Stomach (tissue), 9 donors: Measurements from ENCODE around the gene TMEM42. TPM values are rescaled to one million over a fixed set of nuclear protein-coding genes. Genes with fewer than 3 reads are reported as not detected.

Experiments
- DNase-seq, 2 donors: peaks; one replicate each; pipeline versions ENCODE4 v3.0.0 to v3.0.0-alpha.2; 2013 to 2019
- H3K27ac ChIP-seq, 5 donors: fragments of 200-600 bp in 4 of 5; sonication (generic) in 4 of 5; one replicate each; pipeline ENCODE4 v1.5.1; 2013 to 2019; ENCODE audit warnings: mild to moderate bottlenecking in 1 of 5, moderate library complexity in 1 of 5
- H3K27me3 ChIP-seq, 3 donors: fragments of 200-600 bp; sonication (generic); one replicate each; pipeline ENCODE4 v1.5.1; 2017 to 2019; ENCODE audit warnings: mixed run types in 1 of 3
- H3K36me3 ChIP-seq, 4 donors: fragments of 200-600 bp; sonication (generic); 1 replicate in 3 of 4; 2 replicates in 1 of 4; pipeline ENCODE4 v1.5.1; 2016 to 2019
- H3K4me1 ChIP-seq, 4 donors: fragments of 200-600 bp; sonication (generic); one replicate each; pipeline ENCODE4 v1.5.1; 2016 to 2019
- H3K4me3 ChIP-seq, 4 donors: fragments of 200-600 bp; sonication (generic) in 3 of 4; one replicate each; pipeline ENCODE4 v1.5.1; 2016 to 2019; ENCODE audit warnings: mild to moderate bottlenecking in 1 of 4
- H3K9me3 ChIP-seq, 4 donors: fragments of 200-600 bp; sonication (generic); one replicate each; pipeline ENCODE4 v1.5.1; 2016 to 2019
- CTCF ChIP-seq, 7 experiments: fragments of 450-650 bp in 4 of 7; fragments of 200-600 bp in 3 of 7; sonication (generic) in 3 of 7; IDR thresholded peaks; one replicate each; pipeline ENCODE4 v1.5.1; 2016 to 2019; ENCODE audit warnings: antibody characterized with exemption in 7 of 7, control low read depth in 2 of 7, mild to moderate bottlenecking in 1 of 7
- EP300 ChIP-seq: sonication (generic); formaldehyde crosslinking; IDR thresholded peaks from one replicate; pipeline ENCODE4 v1.6.1; 2017; ENCODE audit warnings: antibody characterized with exemption
- POLR2A ChIP-seq, 4 donors: fragments of 450-650 bp; IDR thresholded peaks; one replicate each; pipeline ENCODE4 v1.6.1; 2016; ENCODE audit warnings: antibody characterized with exemption in 4 of 4, control low read depth in 2 of 4, mild to moderate bottlenecking in 1 of 4, moderate library complexity in 1 of 4
- POLR2AphosphoS5 ChIP-seq, 3 donors: sonication (generic); formaldehyde crosslinking; IDR thresholded peaks; one replicate each; pipeline ENCODE4 v1.6.1; 2016; ENCODE audit warnings: antibody characterized with exemption in 3 of 3
- WGBS, 5 donors: extraction: QIAGEN DNeasy Blood & Tissue Kit in 3 of 5; methylation state at CpG; one replicate each; pipeline versions ENCODE4 v1.1.5 to v1.1.7; 2013 to 2018; 5-methylcytosine and 5-hydroxymethylcytosine counted together
- intact Hi-C: fragments of 100-400 bp; cut with DNase I; formaldehyde crosslinking; loops from one replicate; pipeline ENCODE4 v1.15.1; 2023; ENCODE audit warnings: low total_unique reads
- polyA plus RNA-seq, 3 donors: library from polyadenylated mRNA; stranded (reverse); fragments of 200-250 nt; gene quantifications; one replicate each; pipeline ENCODE4 v1.2.3, GENCODE V29; 2013
- total RNA-seq, 5 donors: library from RNA; depleted of rRNA; stranded (reverse); fragments of >200 nt; gene quantifications; one replicate each; pipeline versions ENCODE4 v1.1.0 to v1.2.3, GENCODE V29; 2014 to 2016
- donor health status: healthy with polysubstance abuse.
- donor health status: Bipolar disorder and iron deficiency.
- donor health status: healthy.

The TMEM42 gene
- total and polyA plus RNA-seq, 8 donors = 7.2 to 21.4 (median 17.2) TPM

- no peaks in the 10 kb centered on the region for H3K9me3 ChIP-seq
- DNase-seq = no peak
- peaks cover 0 to 16% (median 0%) of the 10 kb centered on the region in 3 donors for H3K27me3 ChIP-seq
- peaks cover 0 to 7% (median 0%) of the 10 kb centered on the region in 4 donors for H3K4me1 ChIP-seq
- no peak for TF ChIP-seq EP300
- no peak for TF ChIP-seq CTCF (IDR thresholded peaks at IDR 0.05)
- TF ChIP-seq POLR2A (IDR thresholded peaks at IDR 0.05) = no peak
- no peak for TF ChIP-seq POLR2AphosphoS5 (IDR thresholded peaks at IDR 0.05)
- WGBS, 5 donors = 44 to 55% (median 49%) methylated on average over 3 of the region's 3 CpGs
- H3K27ac ChIP-seq = no peak overlapping the region
- no peak overlapping the region for H3K4me3 ChIP-seq
- H3K36me3 ChIP-seq = no peaks in the 10 kb centered on the region
- intact Hi-C loops = no loop called here
Measured at GRCh38 chr3:44890258-44890657, 28.5 kb downstream of the TMEM42 start.

GRCh38 chr3:44890852-44891251 lies 29.1 kb downstream of the TMEM42 start:
- intact Hi-C loops = no loop called here
- WGBS, 5 donors = 49 to 69% (median 65%) methylated on average over 3 of the region's 3 CpGs

GRCh38 chr3:44892689-44893088 lies 31.0 kb downstream of the TMEM42 start:
- Histone ChIP-seq H3K4me3 (no peak overlapping the region), H3K36me3 (no peaks in the 10 kb centered on the region), H3K27me3 (peaks cover 0 to 10% (median 0%) of the 10 kb centered on the region in 3 donors), H3K27ac (no peak overlapping the region), H3K9me3 (no peaks in the 10 kb centered on the region), H3K4me1 (no peaks in the 10 kb centered on the region)
- TF ChIP-seq POLR2AphosphoS5 (IDR thresholded peaks at IDR 0.05) (no peak), EP300 (no peak), POLR2A (IDR thresholded peaks at IDR 0.05) (no peak), CTCF (IDR thresholded peaks at IDR 0.05) (no peak)
- intact Hi-C loops = no loop called here
- no peak for DNase-seq
- 60 to 88% (median 68%) methylated on average over 3 of the region's 3 CpGs for WGBS, 5 donors

More at GRCh38 chr3:44890852-44891251, 29.1 kb downstream of the TMEM42 start:
- H3K4me3 ChIP-seq = no peak overlapping the region
- no peak for DNase-seq
- no peaks in the 10 kb centered on the region for H3K9me3 ChIP-seq
- H3K27me3 ChIP-seq = peaks cover 0 to 10% (median 0%) of the 10 kb centered on the region in 3 donors
- no peak overlapping the region for H3K27ac ChIP-seq
- TF ChIP-seq CTCF (IDR thresholded peaks at IDR 0.05) = no peak
- no peak for TF ChIP-seq POLR2AphosphoS5 (IDR thresholded peaks at IDR 0.05)
- TF ChIP-seq POLR2A (IDR thresholded peaks at IDR 0.05) = no peak
- no peak for TF ChIP-seq EP300
- H3K36me3 ChIP-seq = no peaks in the 10 kb centered on the region
- peaks cover 0 to under 1% (median 0%) of the 10 kb centered on the region in 4 donors for H3K4me1 ChIP-seq

- no peaks in the 10 kb centered on the region for H3K9me3 ChIP-seq
- TF ChIP-seq POLR2AphosphoS5 (IDR thresholded peaks at IDR 0.05) = no peak
- no peak for TF ChIP-seq EP300
- no peak overlapping the region for H3K4me3 ChIP-seq
- intact Hi-C loops = no loop called here
- no peak overlapping the region for H3K27ac ChIP-seq
- no peaks in the 10 kb centered on the region for H3K36me3 ChIP-seq
- peaks cover 0 to 10% (median 0%) of the 10 kb centered on the region in 3 donors for H3K27me3 ChIP-seq
- DNase-seq = no peak
- no peaks in the 10 kb centered on the region for H3K4me1 ChIP-seq
- WGBS, 5 donors = 62 to 75% (median 67%) methylated on average over 2 of the region's 2 CpGs
Measured at GRCh38 chr3:44893097-44893496, 31.4 kb downstream of the TMEM42 start.

- DNase-seq = no peak
- 45 to 53% (median 50%) methylated on average over 5 of the region's 5 CpGs for WGBS, 5 donors
- intact Hi-C loops = no loop called here
- TF ChIP-seq POLR2A (IDR thresholded peaks at IDR 0.05) (no peak), EP300 (no peak), CTCF (IDR thresholded peaks at IDR 0.05) (no peak), POLR2AphosphoS5 (IDR thresholded peaks at IDR 0.05) (no peak)
- no peaks in the 10 kb centered on the region for H3K9me3 ChIP-seq
- H3K4me1 ChIP-seq = no peaks in the 10 kb centered on the region
- H3K27ac ChIP-seq = no peak overlapping the region
- H3K36me3 ChIP-seq = no peaks in the 10 kb centered on the region
- H3K4me3 ChIP-seq = no peak overlapping the region
- peaks cover 0 to 22% (median 4%) of the 10 kb centered on the region in 3 donors for H3K27me3 ChIP-seq
Measured at GRCh38 chr3:44894485-44894884, 32.8 kb downstream of the TMEM42 start.
